ENCODE data around the gene NAP1L1.

DNA sequence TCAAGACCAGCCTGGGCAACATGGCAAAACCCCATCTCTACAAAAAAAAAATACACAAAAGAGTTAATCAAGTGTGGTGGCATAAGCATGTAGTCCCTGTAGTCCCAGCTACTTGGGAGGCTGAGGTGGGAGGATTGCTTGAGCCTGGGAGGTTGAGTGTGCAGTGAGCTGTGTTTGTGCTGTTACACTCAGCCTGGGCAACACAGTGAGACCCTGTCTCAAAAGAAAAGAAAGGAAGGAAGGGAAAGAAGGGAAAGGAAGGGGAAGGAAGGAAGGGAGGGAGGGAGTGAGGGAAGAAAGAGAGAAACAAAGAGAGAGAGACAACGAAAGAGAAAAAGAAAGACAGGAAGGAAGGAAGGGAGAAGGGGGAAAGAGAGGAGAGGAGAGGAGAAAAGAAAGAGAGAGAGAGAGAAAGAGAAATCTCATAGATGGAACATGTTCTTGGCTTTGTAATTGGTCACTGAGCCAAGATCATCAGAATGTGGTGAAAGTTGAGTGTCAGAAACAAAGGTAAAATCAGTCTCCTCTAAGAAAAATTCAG, 26.8 kb upstream of the NAP1L1 start:
- TF ChIP-seq, protein P1, sequence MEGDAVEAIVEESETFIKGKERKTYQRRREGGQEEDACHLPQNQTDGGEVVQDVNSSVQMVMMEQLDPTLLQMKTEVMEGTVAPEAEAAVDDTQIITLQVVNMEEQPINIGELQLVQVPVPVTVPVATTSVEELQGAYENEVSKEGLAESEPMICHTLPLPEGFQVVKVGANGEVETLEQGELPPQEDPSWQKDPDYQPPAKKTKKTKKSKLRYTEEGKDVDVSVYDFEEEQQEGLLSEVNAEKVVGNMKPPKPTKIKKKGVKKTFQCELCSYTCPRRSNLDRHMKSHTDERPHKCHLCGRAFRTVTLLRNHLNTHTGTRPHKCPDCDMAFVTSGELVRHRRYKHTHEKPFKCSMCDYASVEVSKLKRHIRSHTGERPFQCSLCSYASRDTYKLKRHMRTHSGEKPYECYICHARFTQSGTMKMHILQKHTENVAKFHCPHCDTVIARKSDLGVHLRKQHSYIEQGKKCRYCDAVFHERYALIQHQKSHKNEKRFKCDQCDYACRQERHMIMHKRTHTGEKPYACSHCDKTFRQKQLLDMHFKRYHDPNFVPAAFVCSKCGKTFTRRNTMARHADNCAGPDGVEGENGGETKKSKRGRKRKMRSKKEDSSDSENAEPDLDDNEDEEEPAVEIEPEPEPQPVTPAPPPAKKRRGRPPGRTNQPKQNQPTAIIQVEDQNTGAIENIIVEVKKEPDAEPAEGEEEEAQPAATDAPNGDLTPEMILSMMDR (conservative IDR thresholded peaks at IDR 0.05; ENCODE audit: low read depth, low read length) = no peak
- no peak for TF ChIP-seq EZH2 (IDR thresholded peaks at IDR 0.05; ENCODE audit: borderline replicate concordance, low read depth, low read length, poor library complexity, severe bottlenecking)

All from A673 (cell line).